DOHH2 (cell line): ENCODE measurements around the gene SUPT3H.

Experiments
- CTCF ChIP-seq: fragments of 200-600 bp; sonication (generic); IDR thresholded peaks from one replicate; pipeline ENCODE4 v1.5.1; 2014; ENCODE audit warnings: antibody characterized with exemption, mild to moderate bottlenecking, low read depth, low read length; ENCODE audit not compliant: poor library complexity, severe bottlenecking
- EZH2phosphoT487 ChIP-seq: fragments of 200-600 bp; sonication (generic); IDR thresholded peaks from 2 replicates; pipeline ENCODE4 v1.6.1; 2017; ENCODE audit warnings: borderline replicate concordance, mild to moderate bottlenecking, antibody characterized with exemption, low read length, moderate library complexity, mixed read lengths

GRCh38 chr6:45116714-45117410 lies 260.9 kb downstream of the SUPT3H start:
- TF ChIP-seq CTCF (no peak), EZH2phosphoT487 (no peak)
